Ovary (tissue), 3 donors: ENCODE data around the gene CMTM4.
"Not testable (repeated sequence)": the region's sequence is repeated elsewhere in the genome, so short reads cannot be mapped to it uniquely, and the experiment has no call there.

Experiments
- POLR2A ChIP-seq: fragments of 450-650 bp; IDR thresholded peaks from one replicate; pipeline ENCODE4 v1.6.1; 2017; ENCODE audit warnings: antibody characterized with exemption, mild to moderate bottlenecking, moderate library complexity
- TF ChIP-seq, protein P1 (sequence below), 3 donors: fragments of 450-650 bp in 2 of 3; fragments of 200-600 bp in 1 of 3; IDR thresholded peaks; one replicate each; pipeline versions ENCODE4 v1.5.1 to v1.8.0; 2016 to 2022; ENCODE audit warnings: antibody characterized with exemption in 3 of 3, mild to moderate bottlenecking in 1 of 3
- donor health status: DM: no; HTN: no; CAD: no.

- TF ChIP-seq, protein P1, sequence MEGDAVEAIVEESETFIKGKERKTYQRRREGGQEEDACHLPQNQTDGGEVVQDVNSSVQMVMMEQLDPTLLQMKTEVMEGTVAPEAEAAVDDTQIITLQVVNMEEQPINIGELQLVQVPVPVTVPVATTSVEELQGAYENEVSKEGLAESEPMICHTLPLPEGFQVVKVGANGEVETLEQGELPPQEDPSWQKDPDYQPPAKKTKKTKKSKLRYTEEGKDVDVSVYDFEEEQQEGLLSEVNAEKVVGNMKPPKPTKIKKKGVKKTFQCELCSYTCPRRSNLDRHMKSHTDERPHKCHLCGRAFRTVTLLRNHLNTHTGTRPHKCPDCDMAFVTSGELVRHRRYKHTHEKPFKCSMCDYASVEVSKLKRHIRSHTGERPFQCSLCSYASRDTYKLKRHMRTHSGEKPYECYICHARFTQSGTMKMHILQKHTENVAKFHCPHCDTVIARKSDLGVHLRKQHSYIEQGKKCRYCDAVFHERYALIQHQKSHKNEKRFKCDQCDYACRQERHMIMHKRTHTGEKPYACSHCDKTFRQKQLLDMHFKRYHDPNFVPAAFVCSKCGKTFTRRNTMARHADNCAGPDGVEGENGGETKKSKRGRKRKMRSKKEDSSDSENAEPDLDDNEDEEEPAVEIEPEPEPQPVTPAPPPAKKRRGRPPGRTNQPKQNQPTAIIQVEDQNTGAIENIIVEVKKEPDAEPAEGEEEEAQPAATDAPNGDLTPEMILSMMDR (IDR thresholded peaks at IDR 0.05): not testable (repeated sequence)
- not testable (repeated sequence) for TF ChIP-seq POLR2A
Observed at GRCh38 chr16:66627611-66628378, 68.7 kb downstream of the CMTM4 start.
